OCI-LY3 (cell line): ENCODE results near the gene SDK2.

Experiments used
- EZH2phosphoT487 ChIP-seq: fragments of 200-600 bp; shearing (Covaris generic); IDR thresholded peaks from 2 replicates; pipeline ENCODE4 v1.6.1; 2018; ENCODE audit warnings: antibody characterized with exemption, mixed run types, low read depth
- TF ChIP-seq, protein P1 (sequence below): fragments of 200-600, 300-600 bp; sonication (generic); IDR thresholded peaks from 2 replicates; pipeline ENCODE4 v1.5.1; 2014; ENCODE audit warnings: antibody characterized with exemption, low read length, low read depth

DNA sequence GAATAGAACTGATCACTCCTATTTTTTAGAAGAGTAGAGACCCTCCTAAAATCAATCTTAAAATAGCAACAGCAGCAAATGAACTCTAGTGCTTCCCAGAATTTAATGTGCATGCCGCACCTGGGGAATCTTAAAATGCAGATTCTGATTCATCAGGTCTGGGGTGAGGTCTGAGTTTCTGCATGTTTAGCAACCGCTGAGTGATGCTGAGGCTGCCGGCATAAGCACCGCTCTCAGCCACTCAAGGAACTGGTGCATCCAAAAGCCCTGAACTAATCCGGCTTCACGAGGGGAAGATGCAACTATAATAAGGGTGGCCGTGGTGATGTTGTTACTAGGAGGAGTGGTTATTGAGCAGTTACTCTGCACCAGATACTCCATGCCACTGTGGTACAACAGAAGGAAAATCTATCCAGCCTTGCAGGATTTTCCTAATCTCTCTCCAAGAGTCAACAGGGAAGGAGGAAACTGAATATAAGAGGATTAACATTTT is 19.7 kb downstream of the SDK2 start:
- TF ChIP-seq, protein P1, sequence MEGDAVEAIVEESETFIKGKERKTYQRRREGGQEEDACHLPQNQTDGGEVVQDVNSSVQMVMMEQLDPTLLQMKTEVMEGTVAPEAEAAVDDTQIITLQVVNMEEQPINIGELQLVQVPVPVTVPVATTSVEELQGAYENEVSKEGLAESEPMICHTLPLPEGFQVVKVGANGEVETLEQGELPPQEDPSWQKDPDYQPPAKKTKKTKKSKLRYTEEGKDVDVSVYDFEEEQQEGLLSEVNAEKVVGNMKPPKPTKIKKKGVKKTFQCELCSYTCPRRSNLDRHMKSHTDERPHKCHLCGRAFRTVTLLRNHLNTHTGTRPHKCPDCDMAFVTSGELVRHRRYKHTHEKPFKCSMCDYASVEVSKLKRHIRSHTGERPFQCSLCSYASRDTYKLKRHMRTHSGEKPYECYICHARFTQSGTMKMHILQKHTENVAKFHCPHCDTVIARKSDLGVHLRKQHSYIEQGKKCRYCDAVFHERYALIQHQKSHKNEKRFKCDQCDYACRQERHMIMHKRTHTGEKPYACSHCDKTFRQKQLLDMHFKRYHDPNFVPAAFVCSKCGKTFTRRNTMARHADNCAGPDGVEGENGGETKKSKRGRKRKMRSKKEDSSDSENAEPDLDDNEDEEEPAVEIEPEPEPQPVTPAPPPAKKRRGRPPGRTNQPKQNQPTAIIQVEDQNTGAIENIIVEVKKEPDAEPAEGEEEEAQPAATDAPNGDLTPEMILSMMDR = no peak
- TF ChIP-seq EZH2phosphoT487 = no peak
